ENCODE results near the gene BMP8A.
"Not testable (repeated sequence)": the region's sequence is repeated elsewhere in the genome, so short reads cannot be mapped to it uniquely, and the experiment has no call there.

Gene BMP8A

DNA sequence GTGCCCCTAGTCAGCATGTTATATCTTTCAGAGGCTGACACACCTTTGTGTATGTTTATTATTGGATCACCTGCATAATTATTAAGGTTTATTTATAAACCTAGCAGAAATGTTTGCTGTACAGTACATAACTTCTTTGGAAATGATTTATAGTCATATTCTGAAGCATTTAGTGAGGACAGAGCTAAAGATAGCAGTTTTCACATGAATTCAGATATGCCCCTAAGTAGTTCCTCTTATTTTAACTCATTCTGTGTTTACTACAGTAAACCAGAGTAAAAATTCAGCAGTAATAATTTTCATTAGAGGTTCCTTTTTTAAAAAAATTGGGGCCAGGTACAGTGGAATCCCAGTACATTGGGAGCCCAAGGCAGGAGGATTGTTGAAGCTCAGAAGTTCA lies 21.4 kb upstream of the BMP8A start:
- H3K4me3 Mint-ChIP-seq: no peak overlapping the region
- no peaks in the 10 kb centered on the region for H3K27me3 Mint-ChIP-seq
- H3K36me3 Mint-ChIP-seq (ENCODE audit: low read depth): peaks cover 42% of the 10 kb centered on the region
- DNase-seq: no peak
- no peak for ATAC-seq
- peaks cover 5% of the 10 kb centered on the region for H3K4me1 Mint-ChIP-seq
- H3K27ac Mint-ChIP-seq: no peak overlapping the region
- H3K9me3 Mint-ChIP-seq: no peaks in the 10 kb centered on the region

- H3K27ac Mint-ChIP-seq: no peak overlapping the region
- no peaks in the 10 kb centered on the region for H3K27me3 Mint-ChIP-seq
- no peaks in the 10 kb centered on the region for H3K4me1 Mint-ChIP-seq
- no peaks in the 10 kb centered on the region for H3K9me3 Mint-ChIP-seq
- H3K36me3 Mint-ChIP-seq (ENCODE audit: low read depth): peaks cover 29% of the 10 kb centered on the region
- DNase-seq (no peak), ATAC-seq (no peak)
- no peak overlapping the region for H3K4me3 Mint-ChIP-seq
These were observed 18.6 kb upstream of the BMP8A start for GRCh38 chr1:39472826-39473225.

- no peak for DNase-seq
- Mint-ChIP-seq H3K9me3 (no peaks in the 10 kb centered on the region), H3K27ac (no peak overlapping the region), H3K4me1 (no peaks in the 10 kb centered on the region), H3K27me3 (no peaks in the 10 kb centered on the region), H3K36me3 (ENCODE audit: low read depth) (peaks cover 30% of the 10 kb centered on the region), H3K4me3 (no peak overlapping the region)
- no peak for ATAC-seq
These were observed 18.1 kb upstream of the BMP8A start for GRCh38 chr1:39473324-39473723.

DNA sequence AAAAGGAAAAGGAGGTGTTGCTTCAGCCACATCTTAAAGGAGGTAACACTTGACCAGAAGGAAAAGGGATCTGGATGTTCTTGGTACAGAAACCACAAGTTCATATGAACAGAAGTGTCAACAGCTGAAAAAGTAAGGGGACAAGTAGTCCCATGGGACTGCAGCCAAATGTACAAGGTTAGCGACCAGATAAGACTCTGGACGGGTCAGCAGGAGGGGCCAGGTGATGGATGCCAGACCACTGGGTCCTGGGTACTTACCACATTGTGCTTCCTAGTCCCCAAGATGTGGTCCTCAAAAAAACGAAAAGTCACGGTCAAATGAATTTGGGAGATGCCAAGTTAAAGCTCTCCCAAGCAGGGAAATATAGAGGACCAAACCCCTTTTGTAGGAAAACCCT lies 16.6 kb upstream of the BMP8A start:
- no peak overlapping the region for H3K27ac Mint-ChIP-seq

DNA sequence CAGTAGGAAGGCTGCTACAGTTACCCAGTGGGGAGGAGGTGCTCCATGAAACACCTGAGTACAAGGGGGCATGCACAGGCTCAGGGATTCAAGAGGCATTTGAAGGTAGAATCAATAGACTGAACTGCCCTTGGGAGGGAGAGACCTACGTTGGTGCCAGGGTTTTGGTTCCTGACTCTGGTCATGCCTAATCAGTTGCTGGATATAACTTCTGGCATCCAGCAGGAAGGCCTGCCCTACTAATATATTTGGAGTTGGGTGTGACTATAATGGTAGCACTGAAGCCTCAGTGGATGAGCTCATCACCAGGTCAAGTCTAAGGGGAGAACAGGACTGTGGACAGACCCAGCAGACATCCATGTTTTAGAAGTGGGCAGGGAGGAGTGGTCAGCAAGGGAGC lies 15.9 kb upstream of the BMP8A start:
- not testable (repeated sequence) for ATAC-seq, H3K27me3 Mint-ChIP-seq, H3K4me3 Mint-ChIP-seq, DNase-seq, H3K27ac Mint-ChIP-seq, H3K4me1 Mint-ChIP-seq, H3K9me3 Mint-ChIP-seq
- peaks cover 30% of the 10 kb centered on the region for H3K36me3 Mint-ChIP-seq (ENCODE audit: low read depth)

More for the DNA sequence above, 16.6 kb upstream of the BMP8A start:
- Mint-ChIP-seq H3K9me3 (no peaks in the 10 kb centered on the region), H3K4me1 (no peaks in the 10 kb centered on the region), H3K36me3 (ENCODE audit: low read depth) (peaks cover 26% of the 10 kb centered on the region), H3K4me3 (no peak overlapping the region), H3K27me3 (no peaks in the 10 kb centered on the region)
- no peak for ATAC-seq
- no peak for DNase-seq

DNA sequence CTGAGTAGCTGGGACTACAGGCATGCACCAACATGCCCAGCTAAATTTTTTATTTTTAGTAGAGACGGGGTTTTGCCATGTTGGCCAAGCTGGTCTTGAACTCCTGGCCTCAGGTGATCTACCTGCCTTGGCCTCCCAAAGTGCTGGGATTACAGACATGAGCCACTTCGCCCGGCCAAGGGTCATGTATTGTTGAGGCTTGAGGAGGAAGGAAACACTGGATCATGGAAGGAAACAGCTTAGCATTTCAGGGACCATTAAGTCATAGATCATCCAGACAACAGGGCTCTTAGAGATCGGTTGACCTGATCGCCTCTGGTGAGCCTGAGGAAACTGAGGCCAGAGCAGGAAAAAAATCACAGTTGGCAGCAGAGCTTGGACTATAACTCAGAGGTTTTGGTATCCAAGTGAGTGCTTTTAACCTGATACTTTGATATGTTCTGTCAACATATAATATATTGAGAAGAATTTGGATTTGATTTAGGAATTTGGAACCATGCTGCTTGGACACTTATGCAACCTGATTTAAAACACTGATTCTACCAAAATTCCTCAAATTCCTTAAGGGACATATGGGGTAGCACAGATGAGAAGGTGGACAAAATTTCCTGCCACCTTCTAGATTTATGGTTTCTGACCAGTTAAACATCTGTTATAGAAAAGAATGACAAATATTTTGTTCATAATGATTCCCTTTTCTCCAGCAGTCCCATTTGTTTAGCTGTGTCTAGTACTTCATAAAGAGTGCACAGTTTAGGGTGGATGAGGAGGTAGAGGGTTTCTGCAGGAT lies 13.1 kb upstream of the BMP8A start:
- H3K4me1 Mint-ChIP-seq: no peaks in the 10 kb centered on the region
- ATAC-seq (no peak), DNase-seq (no peak)
- H3K4me3 Mint-ChIP-seq: no peak overlapping the region
- H3K27me3 Mint-ChIP-seq: no peaks in the 10 kb centered on the region
- no peaks in the 10 kb centered on the region for H3K9me3 Mint-ChIP-seq
- H3K36me3 Mint-ChIP-seq (ENCODE audit: low read depth): peaks cover 31% of the 10 kb centered on the region
- H3K27ac Mint-ChIP-seq: no peak overlapping the region

DNA sequence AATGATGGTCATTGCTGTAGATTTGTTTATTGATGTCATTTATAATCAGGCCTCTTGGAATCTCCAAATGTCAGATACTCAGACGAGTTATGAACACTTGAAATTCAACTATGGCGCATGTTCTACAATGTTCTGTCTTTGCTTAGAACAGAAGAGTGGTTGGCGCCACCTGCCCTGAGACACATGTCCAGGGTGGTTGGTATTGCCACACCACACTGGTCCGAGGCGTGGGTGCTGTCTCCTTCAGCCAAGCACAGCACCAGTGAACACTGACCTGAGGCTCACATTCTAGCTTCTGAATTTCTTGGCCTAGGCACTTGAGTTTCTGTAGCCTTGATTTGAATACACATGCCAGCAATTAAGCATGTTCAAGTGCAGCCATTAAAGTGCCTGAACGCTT lies 10.1 kb upstream of the BMP8A start:
- Mint-ChIP-seq H3K27ac (no peak overlapping the region), H3K9me3 (no peaks in the 10 kb centered on the region), H3K4me1 (no peaks in the 10 kb centered on the region), H3K36me3 (ENCODE audit: low read depth) (peaks cover 28% of the 10 kb centered on the region), H3K27me3 (no peaks in the 10 kb centered on the region), H3K4me3 (no peak overlapping the region)
- ATAC-seq (no peak), DNase-seq (no peak)

GRCh38 chr1:39483276-39483675 lies 8.2 kb upstream of the BMP8A start:
- Mint-ChIP-seq H3K9me3 (no peaks in the 10 kb centered on the region), H3K27me3 (no peaks in the 10 kb centered on the region), H3K4me3 (no peak overlapping the region), H3K36me3 (ENCODE audit: low read depth) (peaks cover 27% of the 10 kb centered on the region), H3K27ac (peak overlapping the region; percentile 44), H3K4me1 (no peaks in the 10 kb centered on the region)
- ATAC-seq (no peak), DNase-seq (no peak)

DNA sequence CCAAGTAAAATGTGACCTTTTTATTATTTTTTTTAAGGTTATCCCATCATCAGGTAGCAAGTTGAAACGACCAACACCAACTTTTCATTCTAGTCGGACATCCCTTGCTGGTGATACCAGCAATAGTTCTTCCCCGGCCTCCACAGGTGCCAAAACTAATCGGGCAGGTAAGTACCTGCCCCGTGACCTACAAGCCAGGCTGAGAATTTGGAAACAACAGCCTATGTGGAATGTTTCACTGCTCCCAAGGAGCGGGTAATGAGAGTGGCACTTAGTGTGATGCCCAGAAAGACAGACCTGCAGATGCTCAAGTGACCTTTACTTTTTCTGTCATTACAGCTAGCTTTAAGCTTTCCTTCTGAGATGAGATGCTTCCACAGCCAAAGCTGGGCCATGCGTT lies 6.9 kb upstream of the BMP8A start:
- no peak overlapping the region for H3K27ac Mint-ChIP-seq
- H3K27me3 Mint-ChIP-seq: no peaks in the 10 kb centered on the region
- ATAC-seq: no peak
- no peaks in the 10 kb centered on the region for H3K4me1 Mint-ChIP-seq
- no peak overlapping the region for H3K4me3 Mint-ChIP-seq
- no peak for DNase-seq
- peaks cover 24% of the 10 kb centered on the region for H3K36me3 Mint-ChIP-seq (ENCODE audit: low read depth)
- no peaks in the 10 kb centered on the region for H3K9me3 Mint-ChIP-seq

GRCh38 chr1:39485046-39485803 lies 6.2 kb upstream of the BMP8A start:
- Mint-ChIP-seq H3K27me3 (peaks cover under 1% of the 10 kb centered on the region), H3K4me3 (no peak overlapping the region), H3K9me3 (no peaks in the 10 kb centered on the region), H3K27ac (no peak overlapping the region), H3K4me1 (no peaks in the 10 kb centered on the region), H3K36me3 (ENCODE audit: low read depth) (peaks cover 19% of the 10 kb centered on the region)
- DNase-seq: no peak
- ATAC-seq: no peak

DNA sequence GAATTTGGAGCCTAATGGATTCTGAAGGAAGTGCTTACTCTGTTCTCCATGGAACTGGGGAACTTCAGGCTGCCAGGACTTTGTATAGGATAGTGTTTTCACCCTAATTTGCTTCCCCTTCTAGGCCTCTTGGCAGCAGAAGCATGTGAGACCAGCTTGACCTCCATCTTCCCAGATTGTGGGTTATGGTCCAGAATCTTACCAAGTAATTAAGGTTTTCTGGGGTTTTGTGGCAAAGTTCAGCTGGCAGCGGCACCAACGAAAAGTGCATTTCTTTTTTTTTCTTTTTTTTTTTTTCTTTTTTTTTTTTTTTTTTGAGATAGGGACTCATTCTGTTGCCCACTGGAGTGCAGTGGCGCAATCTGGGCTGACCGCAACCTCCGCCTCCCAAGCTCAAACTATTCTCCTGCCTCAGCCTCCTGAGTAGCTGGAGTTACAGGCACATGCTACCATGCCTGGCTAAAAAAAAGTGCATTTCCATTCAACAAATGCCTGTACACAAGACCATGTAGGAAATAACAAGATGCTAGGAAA lies 3.4 kb upstream of the BMP8A start:
- Mint-ChIP-seq H3K4me1 (peaks cover 3% of the 10 kb centered on the region), H3K27ac (no peak overlapping the region), H3K9me3 (no peaks in the 10 kb centered on the region), H3K4me3 (no peak overlapping the region), H3K36me3 (ENCODE audit: low read depth) (peaks cover 7% of the 10 kb centered on the region), H3K27me3 (peaks cover 13% of the 10 kb centered on the region)
- ATAC-seq (no peak), DNase-seq (no peak)

GRCh38 chr1:39488793-39489566 lies 2.5 kb upstream of the BMP8A start:
- no peak for DNase-seq
- H3K9me3 Mint-ChIP-seq: no peaks in the 10 kb centered on the region
- no peak for ATAC-seq
- H3K27me3 Mint-ChIP-seq: peaks cover 21% of the 10 kb centered on the region
- peaks cover 3% of the 10 kb centered on the region for H3K36me3 Mint-ChIP-seq (ENCODE audit: low read depth)
- H3K27ac Mint-ChIP-seq: no peak overlapping the region
- H3K4me3 Mint-ChIP-seq: no peak overlapping the region
- H3K4me1 Mint-ChIP-seq: peaks cover 3% of the 10 kb centered on the region

- Mint-ChIP-seq H3K27ac (no peak overlapping the region), H3K4me1 (peaks cover 3% of the 10 kb centered on the region), H3K36me3 (ENCODE audit: low read depth) (peaks cover 3% of the 10 kb centered on the region), H3K4me3 (no peak overlapping the region), H3K27me3 (peaks cover 27% of the 10 kb centered on the region), H3K9me3 (no peaks in the 10 kb centered on the region)
- ATAC-seq (no peak), DNase-seq (no peak)
These were observed 1.7 kb upstream of the BMP8A start for GRCh38 chr1:39489567-39490239.

- Mint-ChIP-seq H3K36me3 (ENCODE audit: low read depth) (peaks cover 3% of the 10 kb centered on the region), H3K4me3 (peak overlapping the region; percentile 50), H3K27ac (no peak overlapping the region), H3K9me3 (no peaks in the 10 kb centered on the region), H3K4me1 (peaks cover 3% of the 10 kb centered on the region), H3K27me3 (peaks cover 27% of the 10 kb centered on the region)
- peak; percentile 1 for ATAC-seq
- no peak for DNase-seq
These were observed 765 bp upstream of the BMP8A start for GRCh38 chr1:39490596-39491145.
